T-helper 1 cell treated with Interleukin-12 subunit alpha and Interleukin-12 subunit beta and Interleukin-4 antibody, amounts not matched to agents 30 μg/mL and 1 μg/mL, for 36 hours (primary cell): Measurements from ENCODE around the gene UNG.

Experiments used
- H3K27ac Mint-ChIP-seq: one replicate; pipeline ENCODE4 v1.8.0; 2021; ENCODE audit warnings: mild to moderate bottlenecking, mixed read lengths
- H3K27me3 Mint-ChIP-seq: one replicate; pipeline ENCODE4 v1.8.0; 2021; ENCODE audit warnings: low read depth, mixed read lengths
- H3K36me3 Mint-ChIP-seq: one replicate; pipeline ENCODE4 v1.8.0; 2021; ENCODE audit warnings: low read depth, mixed read lengths
- H3K4me1 Mint-ChIP-seq: one replicate; pipeline ENCODE4 v1.8.0; 2021; ENCODE audit warnings: low read depth, mixed read lengths
- H3K4me3 Mint-ChIP-seq: one replicate; pipeline ENCODE4 v1.8.0; 2021; ENCODE audit warnings: mild to moderate bottlenecking, moderate library complexity, mixed read lengths
- H3K9me3 Mint-ChIP-seq: one replicate; pipeline ENCODE4 v1.8.0; 2021; ENCODE audit warnings: mixed read lengths

UNG gene

DNA sequence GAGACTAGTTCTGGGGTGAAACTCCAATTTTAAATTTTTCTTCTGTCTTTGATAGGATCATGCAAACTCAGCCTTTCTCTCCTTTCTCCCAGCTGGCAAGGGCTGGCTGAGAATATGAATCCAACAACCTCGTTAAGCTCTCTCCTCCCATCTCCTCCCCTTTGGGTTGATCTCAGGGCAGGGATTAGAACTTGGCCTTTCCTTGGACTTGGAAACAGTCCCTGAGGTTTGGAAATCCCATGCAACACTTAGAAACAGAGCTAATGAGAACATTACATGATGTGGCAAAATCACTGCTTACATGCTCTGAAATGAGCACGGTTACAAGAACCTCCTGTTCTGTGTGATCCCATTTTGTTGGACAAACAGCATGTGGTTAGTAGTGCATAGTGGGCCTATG, 50.6 kb downstream of the UNG start:
- Mint-ChIP-seq H3K27ac (no peak overlapping the region), H3K27me3 (peaks cover 11% of the 10 kb centered on the region), H3K36me3 (no peaks in the 10 kb centered on the region), H3K4me1 (peaks cover 2% of the 10 kb centered on the region), H3K9me3 (no peaks in the 10 kb centered on the region), H3K4me3 (no peak overlapping the region)

DNA sequence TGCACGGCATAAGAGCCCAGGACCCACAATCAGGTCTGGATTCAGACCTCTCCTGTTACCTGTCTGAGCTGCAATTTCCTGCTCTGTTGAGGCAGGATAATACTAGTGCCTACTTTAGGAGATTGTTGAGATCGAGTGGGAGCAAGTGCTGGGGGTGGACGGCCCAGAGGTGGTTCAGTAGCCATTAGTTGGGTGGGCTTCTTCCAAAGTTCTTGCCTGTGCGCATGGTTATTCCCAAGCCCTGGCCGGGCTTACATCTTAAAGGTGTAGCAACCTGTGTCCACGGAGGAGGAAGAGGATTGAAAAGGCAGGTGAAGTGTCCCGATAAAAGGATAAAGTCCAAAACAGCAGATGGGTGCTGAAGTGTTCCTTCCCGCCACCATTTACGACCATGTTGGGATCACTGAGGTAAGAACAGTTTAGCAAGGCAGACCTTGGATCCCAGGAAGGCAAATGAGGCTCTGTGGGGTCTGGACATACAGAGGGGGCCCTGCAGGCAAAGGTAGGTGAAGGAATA, 52.8 kb downstream of the UNG start:
- Mint-ChIP-seq H3K27me3 (peaks cover 11% of the 10 kb centered on the region), H3K4me3 (no peak overlapping the region), H3K4me1 (peaks cover 10% of the 10 kb centered on the region), H3K36me3 (no peaks in the 10 kb centered on the region), H3K9me3 (no peaks in the 10 kb centered on the region), H3K27ac (no peak overlapping the region)

DNA sequence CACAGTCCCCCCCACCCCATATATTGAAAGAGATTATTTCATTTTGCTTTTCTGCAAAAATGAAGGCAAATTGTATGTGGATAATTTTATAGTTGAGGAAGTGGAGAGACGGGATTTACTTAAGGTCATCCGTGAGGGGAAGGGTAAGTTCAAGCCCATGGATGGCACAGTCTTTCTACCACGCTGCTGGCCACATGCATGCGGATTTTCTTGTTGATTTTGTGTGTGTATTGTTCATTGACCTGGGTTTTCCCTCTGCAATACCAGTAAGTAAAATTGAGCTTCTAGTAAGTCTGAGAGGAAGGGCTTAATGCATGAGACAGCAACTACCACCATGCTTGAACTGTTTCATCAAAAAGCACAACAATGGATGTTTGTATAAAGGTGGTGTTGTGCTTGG, 54.1 kb downstream of the UNG start:
- no peaks in the 10 kb centered on the region for H3K36me3 Mint-ChIP-seq
- H3K4me3 Mint-ChIP-seq, result no peak overlapping the region
- peaks cover 14% of the 10 kb centered on the region for H3K4me1 Mint-ChIP-seq
- H3K27ac Mint-ChIP-seq, result no peak overlapping the region
- peaks cover 11% of the 10 kb centered on the region for H3K27me3 Mint-ChIP-seq
- no peaks in the 10 kb centered on the region for H3K9me3 Mint-ChIP-seq

DNA sequence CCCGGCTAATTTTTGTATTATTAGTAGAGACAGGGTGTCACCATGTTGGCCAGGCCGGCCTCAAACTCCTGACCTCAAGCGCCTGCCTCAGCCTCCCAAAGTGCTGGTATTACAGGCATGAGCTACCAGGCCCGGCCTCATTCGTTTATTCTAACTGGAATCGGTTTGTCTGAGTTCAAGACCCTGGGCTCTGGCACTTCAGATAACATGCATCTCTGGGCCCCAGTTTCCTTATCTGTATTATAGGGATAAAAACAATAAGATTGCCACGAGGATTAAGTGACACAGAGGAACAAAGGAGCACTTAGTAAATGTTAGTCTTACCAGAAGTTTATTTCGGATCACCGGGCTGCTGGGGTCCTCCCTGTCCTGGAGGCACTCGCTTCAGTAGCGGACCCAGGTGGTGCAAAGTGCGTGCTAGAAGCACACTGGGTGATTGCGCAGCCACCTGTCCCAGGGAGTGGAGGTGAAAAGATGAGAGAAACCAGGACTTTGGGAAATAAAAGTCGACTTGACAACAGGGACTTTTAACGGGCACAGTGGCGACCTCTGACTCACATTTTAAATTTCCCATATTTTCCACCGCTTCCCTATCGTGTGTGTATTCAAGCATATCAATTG, 56.5 kb downstream of the UNG start:
- H3K4me3 Mint-ChIP-seq, result peak overlapping the region; percentile 87
- peaks cover 14% of the 10 kb centered on the region for H3K4me1 Mint-ChIP-seq
- H3K36me3 Mint-ChIP-seq, result no peaks in the 10 kb centered on the region
- H3K27ac Mint-ChIP-seq, result no peak overlapping the region
- no peaks in the 10 kb centered on the region for H3K9me3 Mint-ChIP-seq
- H3K27me3 Mint-ChIP-seq, result peaks cover 11% of the 10 kb centered on the region

DNA sequence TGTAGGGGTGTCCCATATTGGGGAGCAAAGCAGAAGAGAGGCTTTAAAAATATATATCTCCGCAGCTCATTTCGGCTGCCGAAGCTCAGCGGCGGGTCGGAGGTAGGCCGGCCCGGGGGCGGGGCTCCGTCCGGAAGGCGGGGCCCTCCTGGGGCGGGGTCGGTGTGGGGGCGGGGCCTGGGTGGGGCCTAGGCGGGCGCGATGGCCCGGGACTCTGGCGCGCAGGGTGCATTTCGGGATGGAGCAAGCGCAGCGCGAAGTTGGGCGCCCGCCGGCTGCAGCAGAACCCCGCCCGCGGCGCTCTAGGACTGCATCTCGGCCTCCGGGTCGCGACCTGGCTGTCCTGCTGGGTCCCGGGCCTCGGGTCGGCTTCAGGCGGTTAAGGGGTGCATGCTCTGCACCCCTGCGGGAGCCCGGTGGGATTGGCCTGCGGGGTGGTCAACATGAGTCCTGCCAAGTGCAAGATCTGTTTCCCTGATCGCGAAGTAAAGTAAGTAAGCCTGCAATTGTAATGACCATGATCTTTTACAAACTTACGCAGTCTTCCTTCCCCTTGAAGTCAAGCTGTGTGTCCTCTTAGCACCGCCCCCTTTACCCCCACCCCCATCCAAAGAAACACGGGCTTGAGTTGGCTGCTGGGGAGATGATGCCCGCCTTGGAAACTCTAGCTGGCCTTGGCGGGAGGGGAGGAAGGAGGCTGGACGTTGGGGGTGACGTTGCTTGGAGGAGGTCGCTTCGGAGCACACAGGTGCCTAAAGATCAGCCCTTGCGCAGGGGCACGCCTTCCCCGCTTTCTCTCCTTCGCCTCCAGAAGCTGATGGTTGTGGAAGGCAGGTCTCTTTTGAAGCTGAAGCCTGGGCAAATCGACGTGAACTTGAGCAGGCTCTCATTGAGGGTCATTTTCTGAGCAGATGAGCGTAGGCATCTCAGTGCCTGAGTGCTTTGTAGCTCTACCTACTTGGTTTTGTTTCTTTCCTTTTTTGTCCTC, 57.3 kb downstream of the UNG start:
- Mint-ChIP-seq H3K4me1 (peaks cover 14% of the 10 kb centered on the region), H3K27ac (peak overlapping the region; percentile 83), H3K9me3 (no peaks in the 10 kb centered on the region), H3K36me3 (no peaks in the 10 kb centered on the region), H3K4me3 (peak overlapping the region; percentile 87), H3K27me3 (peaks cover 11% of the 10 kb centered on the region)

DNA sequence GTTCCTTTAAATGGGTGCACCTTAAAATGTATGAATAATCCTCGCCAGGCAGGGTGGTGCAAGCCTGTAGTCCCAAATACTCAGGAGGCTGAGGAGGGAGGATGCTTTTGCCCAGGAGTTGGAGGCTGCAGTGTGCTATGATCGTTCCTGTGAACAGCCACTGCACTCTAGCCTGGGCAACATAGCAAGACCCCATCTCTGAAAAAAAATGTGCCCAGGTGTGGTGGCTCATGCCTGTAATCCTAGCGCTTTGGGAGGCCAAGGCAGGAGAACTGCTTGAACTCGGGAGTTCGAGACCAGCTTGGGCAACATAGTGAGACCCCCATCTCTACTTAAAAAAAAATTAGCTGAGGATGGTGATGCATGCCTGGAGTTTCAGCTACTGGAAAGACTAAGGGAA, 58.6 kb downstream of the UNG start:
- Mint-ChIP-seq H3K4me3 (no peak overlapping the region), H3K4me1 (peaks cover 14% of the 10 kb centered on the region), H3K36me3 (no peaks in the 10 kb centered on the region), H3K27me3 (peaks cover 11% of the 10 kb centered on the region), H3K27ac (no peak overlapping the region), H3K9me3 (no peaks in the 10 kb centered on the region)

DNA sequence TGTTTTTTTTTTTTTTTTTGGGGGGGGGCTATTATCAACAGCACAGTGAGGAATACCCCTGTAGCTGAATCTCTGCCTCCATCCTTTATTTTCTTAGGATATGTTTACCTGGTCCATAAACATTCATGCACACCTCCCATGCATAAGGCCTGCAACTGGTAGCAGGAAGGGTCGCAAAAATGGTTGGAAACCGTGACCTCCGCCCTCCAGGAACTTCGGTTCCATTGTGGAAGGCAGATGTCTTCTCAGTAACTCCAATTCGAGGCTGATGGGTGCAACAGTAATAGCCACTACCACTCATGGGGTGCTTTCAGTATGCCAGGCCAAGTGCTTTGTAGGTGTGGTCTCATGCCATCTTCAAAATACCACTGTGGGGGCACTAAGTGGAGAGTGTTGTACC, 59.2 kb downstream of the UNG start:
- Mint-ChIP-seq H3K27ac (no peak overlapping the region), H3K4me3 (no peak overlapping the region), H3K36me3 (no peaks in the 10 kb centered on the region), H3K9me3 (no peaks in the 10 kb centered on the region), H3K4me1 (peaks cover 14% of the 10 kb centered on the region), H3K27me3 (peaks cover 7% of the 10 kb centered on the region)

DNA sequence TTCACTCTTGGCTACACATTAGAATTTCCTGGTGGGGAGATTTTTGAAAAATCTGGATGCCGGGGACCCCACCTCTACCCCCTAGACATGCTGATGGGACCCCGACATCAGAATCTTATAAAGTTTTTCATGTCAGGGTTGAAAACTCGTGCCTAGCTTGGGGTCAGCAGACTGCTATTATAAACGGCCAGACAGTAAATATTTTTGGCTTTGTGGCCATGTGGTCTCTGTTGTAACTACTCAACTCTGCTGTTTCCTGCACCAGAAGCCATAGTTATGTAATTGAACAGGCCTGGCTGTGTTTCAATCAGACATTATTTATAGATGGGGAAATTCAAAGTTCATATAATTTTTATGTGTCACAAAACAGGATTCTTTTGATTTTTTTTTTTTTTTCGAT, 60.6 kb downstream of the UNG start:
- Mint-ChIP-seq H3K27ac (no peak overlapping the region), H3K4me3 (no peak overlapping the region), H3K27me3 (no peaks in the 10 kb centered on the region), H3K36me3 (no peaks in the 10 kb centered on the region), H3K9me3 (no peaks in the 10 kb centered on the region), H3K4me1 (peaks cover 14% of the 10 kb centered on the region)

DNA sequence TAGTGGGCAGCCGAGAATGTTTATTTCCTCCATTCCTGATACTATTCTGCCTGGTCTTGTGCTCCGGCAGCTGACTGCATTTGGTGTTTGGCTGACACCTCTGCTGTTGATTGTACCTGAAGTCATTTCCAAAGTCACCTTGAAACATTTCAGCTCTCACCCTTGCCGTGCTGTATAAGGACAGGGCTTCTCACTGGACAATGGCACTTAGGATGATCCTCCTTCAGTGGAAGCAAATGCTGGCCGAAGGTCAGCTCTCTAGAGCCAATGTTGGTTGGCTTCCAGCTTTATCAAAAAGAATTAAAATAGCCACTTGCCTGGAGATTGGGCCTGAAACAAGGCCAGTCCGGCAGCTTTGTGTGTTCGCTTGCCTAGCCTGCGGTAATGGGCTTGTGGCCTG, 63.0 kb downstream of the UNG start:
- Mint-ChIP-seq H3K27ac (no peak overlapping the region), H3K9me3 (no peaks in the 10 kb centered on the region), H3K27me3 (no peaks in the 10 kb centered on the region), H3K4me3 (no peak overlapping the region), H3K4me1 (peaks cover 4% of the 10 kb centered on the region), H3K36me3 (no peaks in the 10 kb centered on the region)
